ENCODE results near the gene HTR3E.

GRCh38 chr3:184096811-184097383, at the start of gene HTR3E:
- TF ChIP-seq CTCF (IDR thresholded peaks at IDR 0.05): no peak
- TF ChIP-seq POLR2AphosphoS5 (IDR thresholded peaks at IDR 0.05; ENCODE audit: insufficient read depth in 1 of 2, low read depth in 1 of 2): no peak
- no peak for TF ChIP-seq POLR2A (IDR thresholded peaks at IDR 0.05)

Measured in vagina (tissue), 2 donors.